Endometrium (tissue), 2 donors: Measurements from ENCODE around the gene DDAH1.
A peak's percentile ranks its signal among the peaks of the same experiment; 100 is the strongest.
"Not testable (repeated sequence)": the region's sequence is repeated elsewhere in the genome, so short reads cannot be mapped to it uniquely, and the experiment has no call there.

Experiments used
- FAIRE-seq: peaks from 2 replicates; lab custom pipeline; 2012; peaks lifted over from hg19 to GRCh38; lab: Jason Lieb, UNC
- donor health status: control.
- donor health status: control.

DDAH1 gene

GRCh38 chr1:85359874-85360721, 104.9 kb downstream of the DDAH1 start:
- FAIRE-seq = no peak

GRCh38 chr1:85358702-85359438, 106.1 kb downstream of the DDAH1 start:
- no peak for FAIRE-seq

GRCh38 chr1:85357817-85358216, 107.1 kb downstream of the DDAH1 start:
- FAIRE-seq = no peak

- no peak for FAIRE-seq
Observed at GRCh38 chr1:85356130-85356529, 108.8 kb downstream of the DDAH1 start.

- FAIRE-seq = no peak
Observed at GRCh38 chr1:85352055-85352454, 112.9 kb downstream of the DDAH1 start.

- FAIRE-seq = no peak
Observed at GRCh38 chr1:85351202-85351828, 113.6 kb downstream of the DDAH1 start.

- no peak for FAIRE-seq
Observed at GRCh38 chr1:85349224-85349623, 115.7 kb downstream of the DDAH1 start.

GRCh38 chr1:85347908-85348307, 117.1 kb downstream of the DDAH1 start:
- FAIRE-seq = no peak

- FAIRE-seq = not testable (repeated sequence)
Observed at GRCh38 chr1:85347275-85347674, 117.7 kb downstream of the DDAH1 start.

GRCh38 chr1:85344256-85344694, 120.7 kb downstream of the DDAH1 start:
- FAIRE-seq = no peak

- FAIRE-seq = peak; percentile 53
Observed at GRCh38 chr1:85343612-85344255, 121.2 kb downstream of the DDAH1 start.

GRCh38 chr1:85343213-85343611, 121.7 kb downstream of the DDAH1 start:
- FAIRE-seq = no peak

- FAIRE-seq = no peak
Observed at GRCh38 chr1:85342207-85342606, 122.8 kb downstream of the DDAH1 start.

GRCh38 chr1:85340427-85340826, 124.5 kb downstream of the DDAH1 start:
- FAIRE-seq = no peak

- FAIRE-seq = no peak
Observed at GRCh38 chr1:85339656-85340399, 125.1 kb downstream of the DDAH1 start.

GRCh38 chr1:85339089-85339488, 125.9 kb downstream of the DDAH1 start:
- FAIRE-seq = no peak

- FAIRE-seq = no peak
Observed at GRCh38 chr1:85334962-85335361, 130.0 kb downstream of the DDAH1 start.

GRCh38 chr1:85333186-85333585, 131.8 kb downstream of the DDAH1 start:
- no peak for FAIRE-seq

- no peak for FAIRE-seq
Observed at GRCh38 chr1:85332575-85332974, 132.4 kb downstream of the DDAH1 start.

- FAIRE-seq = no peak
Observed at GRCh38 chr1:85330711-85331290, 134.2 kb downstream of the DDAH1 start.

GRCh38 chr1:85330214-85330631, 134.7 kb downstream of the DDAH1 start:
- FAIRE-seq = no peak
